GM21526 (cell line): ENCODE data around the gene C16orf74.

Experiments
- ATAC-seq: cut with Tn5 transposase; IDR thresholded peaks from one replicate; pipeline ENCODE4 v1.9.1; 2021; ENCODE audit warnings: moderate library complexity; ENCODE audit not compliant: unreplicated experiment, low FRiP score

Gene C16orf74

DNA sequence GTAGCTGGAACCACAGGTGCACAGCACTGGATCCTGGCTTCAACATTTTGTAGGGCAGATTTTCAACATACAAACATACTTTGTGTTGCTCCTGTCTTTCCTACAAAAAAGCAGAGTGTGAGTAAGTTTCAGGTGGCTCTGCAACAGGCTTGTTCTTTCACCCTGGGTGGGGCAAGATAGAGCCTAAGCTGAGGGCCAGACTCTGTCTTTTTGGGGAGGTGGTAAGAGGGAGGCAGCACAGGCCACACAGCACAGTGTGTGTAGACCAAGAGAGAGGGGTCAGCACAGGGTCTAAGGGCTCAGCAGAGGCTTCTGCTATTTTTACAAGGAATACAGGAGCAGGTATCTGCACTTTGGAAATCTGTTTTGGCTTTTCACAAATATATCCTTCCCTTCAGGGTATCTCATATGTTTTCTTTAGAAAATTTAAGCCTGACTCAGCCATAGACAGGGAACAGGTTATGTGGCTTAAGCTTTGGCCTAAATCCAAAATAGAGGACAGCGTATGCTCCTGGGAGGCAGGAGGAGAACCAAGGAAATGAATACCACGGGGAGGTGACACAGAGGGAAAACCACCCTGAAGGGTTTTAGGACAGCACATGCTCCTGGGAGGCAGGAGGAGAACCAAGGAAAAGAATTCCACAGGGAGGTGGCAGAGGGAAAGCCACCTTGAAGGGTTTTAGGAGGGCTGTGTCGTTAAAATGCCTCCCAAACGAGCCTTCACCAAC lies 26.9 kb upstream of the C16orf74 start:
- ATAC-seq = no peak

DNA sequence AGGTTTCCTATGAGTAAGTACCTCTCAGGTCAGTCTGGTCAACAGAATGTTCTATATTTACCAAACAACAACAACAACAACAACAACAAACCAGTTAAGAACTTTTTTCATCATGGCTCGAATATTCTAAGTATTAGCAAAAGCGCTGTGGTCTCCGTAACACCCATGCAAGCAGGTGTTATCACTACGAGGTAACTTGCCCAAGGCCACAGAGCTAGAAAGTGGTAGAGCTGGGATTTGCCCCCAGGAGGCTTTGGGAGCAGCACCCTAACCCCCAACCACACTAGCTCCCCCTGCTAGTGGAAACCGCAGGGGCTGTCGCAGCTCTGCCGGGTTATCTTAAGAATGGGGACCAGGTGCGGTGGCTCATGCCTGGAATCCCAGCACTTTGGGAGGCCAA lies 23.9 kb upstream of the C16orf74 start:
- ATAC-seq = no peak

DNA sequence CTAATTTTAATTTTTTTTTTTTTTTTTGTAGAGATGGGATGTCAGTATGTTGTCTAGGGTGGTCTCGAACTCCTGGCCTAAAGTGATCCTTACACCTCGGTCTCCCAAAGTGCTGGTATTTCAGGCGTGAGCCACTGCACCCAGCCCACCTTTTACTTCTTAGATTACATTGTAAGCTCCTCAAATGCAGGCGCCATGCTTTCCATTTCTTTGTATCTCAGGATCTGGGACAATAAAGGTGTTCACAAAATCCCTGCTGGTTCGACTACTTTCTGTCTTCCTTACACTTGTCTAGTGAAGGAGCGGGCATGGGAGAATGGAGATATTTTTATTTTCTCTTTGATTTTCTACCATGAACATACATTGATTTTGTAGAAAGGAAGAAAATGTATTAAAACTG lies 23.2 kb upstream of the C16orf74 start:
- no peak for ATAC-seq

- ATAC-seq = no peak
Measured at GRCh38 chr16:85773044-85773443, 22.1 kb upstream of the C16orf74 start.

DNA sequence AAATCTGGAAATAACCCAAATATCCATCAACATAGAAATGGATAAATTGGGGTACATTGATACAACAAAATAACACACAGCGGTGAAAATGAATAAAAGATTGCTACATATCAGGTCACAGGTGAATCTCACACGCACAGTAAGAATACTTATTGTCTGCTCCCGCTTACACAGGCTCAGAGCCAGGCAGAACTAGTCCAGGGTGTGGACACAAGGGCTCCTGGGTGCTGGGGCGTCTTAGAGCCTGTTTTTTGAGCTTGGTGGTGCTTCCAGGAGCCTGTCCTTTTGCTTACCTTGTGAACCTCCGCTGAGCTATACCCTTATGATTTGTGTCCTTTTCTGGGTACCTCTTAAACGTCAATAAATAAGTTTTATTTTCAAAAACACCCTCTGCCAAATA lies 19.8 kb upstream of the C16orf74 start:
- no peak for ATAC-seq

GRCh38 chr16:85768199-85768598 lies 17.3 kb upstream of the C16orf74 start:
- no peak for ATAC-seq

DNA sequence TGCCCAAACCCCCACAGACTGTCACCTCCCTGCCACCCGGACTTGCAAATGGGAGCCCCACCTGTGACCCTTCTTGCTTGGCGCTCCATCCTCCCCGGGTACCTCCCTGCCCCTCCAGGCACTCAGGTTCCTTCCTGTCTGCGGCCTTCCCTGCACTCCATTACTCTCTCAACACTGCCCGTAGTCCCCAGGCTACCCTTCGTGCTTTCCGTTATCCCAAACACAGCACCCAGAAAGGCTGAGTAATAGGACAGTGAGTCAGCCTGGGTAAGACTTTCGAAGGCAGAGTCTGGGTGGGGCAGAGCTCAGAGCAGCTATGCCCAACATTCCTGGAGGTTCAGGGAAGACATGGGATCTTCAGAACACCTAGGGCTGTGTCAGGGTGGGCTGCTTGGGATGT lies 16.6 kb upstream of the C16orf74 start:
- ATAC-seq = no peak

- ATAC-seq = no peak
Measured at GRCh38 chr16:85765767-85766166, 14.9 kb upstream of the C16orf74 start.

GRCh38 chr16:85765211-85765610 lies 14.3 kb upstream of the C16orf74 start:
- ATAC-seq = no peak

DNA sequence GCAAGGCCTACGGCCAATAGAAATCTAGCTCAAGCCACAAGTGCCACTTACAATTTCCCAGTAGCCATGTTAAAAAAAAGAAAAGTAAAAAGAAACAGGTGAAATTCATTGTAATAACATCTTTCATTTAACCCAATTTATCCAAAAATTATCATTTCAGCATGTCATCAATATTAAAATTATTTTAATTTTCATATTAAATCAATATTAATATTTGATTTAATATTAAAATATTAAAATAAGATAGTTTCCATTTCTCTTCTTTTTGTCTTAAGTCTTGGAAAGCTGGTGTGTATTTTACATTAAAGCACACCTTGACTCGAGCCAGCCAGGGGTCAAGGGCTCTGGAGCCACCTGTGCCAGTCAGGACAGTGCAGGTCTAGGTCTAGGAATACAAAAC lies 12.7 kb upstream of the C16orf74 start:
- ATAC-seq = no peak

- no peak for ATAC-seq
Measured at GRCh38 chr16:85762970-85763369, 12.1 kb upstream of the C16orf74 start.

GRCh38 chr16:85761861-85762260 lies 11.0 kb upstream of the C16orf74 start:
- no peak for ATAC-seq

- no peak for ATAC-seq
Measured at GRCh38 chr16:85759631-85760419, 8.9 kb upstream of the C16orf74 start.

GRCh38 chr16:85759136-85759535 lies 8.2 kb upstream of the C16orf74 start:
- ATAC-seq = no peak

DNA sequence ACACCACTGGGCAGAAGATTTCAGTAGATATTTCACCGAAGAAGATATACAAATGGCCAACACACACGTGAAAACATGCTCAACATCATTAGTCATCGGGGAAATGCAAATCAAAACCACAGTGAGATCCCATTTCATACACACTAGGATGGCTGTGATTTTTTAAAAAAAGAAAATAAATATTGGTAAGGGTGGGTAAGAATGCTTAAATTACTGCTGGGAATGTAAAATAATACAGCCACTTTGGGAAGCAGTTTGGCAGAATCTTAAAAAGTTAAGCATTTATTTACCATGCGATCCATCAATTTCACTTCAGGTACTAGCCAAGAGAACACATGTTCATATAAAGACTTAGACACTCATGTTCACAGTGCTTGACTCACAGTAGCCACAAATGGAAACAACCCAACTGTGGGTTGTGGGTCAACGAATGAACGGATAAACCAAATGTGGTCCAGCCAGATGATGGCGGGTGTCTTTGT lies 6.5 kb upstream of the C16orf74 start:
- no peak for ATAC-seq

DNA sequence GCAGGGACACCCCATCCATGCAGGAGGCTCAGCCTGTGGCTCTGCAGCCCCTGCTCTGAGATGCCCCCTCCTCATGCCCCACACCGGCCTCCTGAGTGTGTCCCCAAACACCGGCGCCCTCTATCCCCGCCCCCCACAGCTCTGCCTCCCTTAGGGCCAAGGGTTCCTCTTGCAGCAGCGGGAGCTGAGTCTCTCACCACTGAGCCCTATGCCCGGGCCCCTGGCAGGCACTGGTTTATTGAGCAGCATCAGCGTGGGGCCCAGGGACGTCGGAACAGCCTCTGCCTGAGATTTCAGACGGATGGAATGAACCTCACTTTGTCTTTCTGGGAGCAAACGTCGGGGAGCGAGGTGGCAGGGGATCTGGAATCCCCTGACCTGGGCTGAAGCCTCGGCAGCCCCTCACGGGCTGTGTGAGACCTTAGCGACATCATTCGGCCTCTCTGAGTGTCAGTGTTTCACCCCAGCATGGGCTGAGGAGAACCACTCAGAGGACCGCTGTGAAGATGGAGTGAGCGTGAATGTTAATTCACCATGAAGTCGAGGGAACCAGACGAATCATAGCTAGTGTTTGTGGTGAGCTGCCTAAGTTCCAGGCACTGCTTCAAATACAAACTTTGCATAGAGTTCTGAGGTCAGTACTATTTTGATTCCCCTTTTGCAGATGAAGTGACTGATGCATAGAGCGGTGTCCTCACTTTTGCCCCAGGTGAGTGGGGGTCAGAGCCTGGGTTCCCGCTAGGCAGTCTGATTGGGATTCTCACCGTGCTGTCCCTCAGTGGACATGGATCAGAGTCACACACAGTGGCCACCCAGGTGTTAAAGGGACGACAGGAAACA lies 5.3 kb upstream of the C16orf74 start:
- peak; percentile 44 for ATAC-seq

- ATAC-seq = no peak
Measured at GRCh38 chr16:85754413-85754812, 3.5 kb upstream of the C16orf74 start.

GRCh38 chr16:85753976-85754375 lies 3.1 kb upstream of the C16orf74 start:
- no peak for ATAC-seq

DNA sequence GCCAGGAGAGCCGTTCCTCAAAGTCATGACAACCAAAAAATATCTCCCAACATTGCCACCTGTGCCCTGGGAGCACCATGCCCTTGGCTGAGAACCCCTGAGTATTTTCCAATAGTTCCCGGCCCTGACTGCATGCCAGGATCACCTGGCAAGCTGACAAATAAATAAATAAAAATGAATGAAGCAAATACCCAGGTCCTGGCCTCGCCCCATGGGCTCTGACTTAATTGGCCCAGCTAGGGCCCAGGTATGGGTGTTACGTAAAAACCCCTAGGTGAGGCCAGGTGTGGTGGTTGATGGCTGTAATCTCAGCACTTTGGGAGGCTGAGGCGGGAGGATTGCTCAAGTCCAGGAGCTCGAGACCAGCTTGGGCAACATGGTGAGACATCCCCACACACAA lies 2.7 kb upstream of the C16orf74 start:
- no peak for ATAC-seq

DNA sequence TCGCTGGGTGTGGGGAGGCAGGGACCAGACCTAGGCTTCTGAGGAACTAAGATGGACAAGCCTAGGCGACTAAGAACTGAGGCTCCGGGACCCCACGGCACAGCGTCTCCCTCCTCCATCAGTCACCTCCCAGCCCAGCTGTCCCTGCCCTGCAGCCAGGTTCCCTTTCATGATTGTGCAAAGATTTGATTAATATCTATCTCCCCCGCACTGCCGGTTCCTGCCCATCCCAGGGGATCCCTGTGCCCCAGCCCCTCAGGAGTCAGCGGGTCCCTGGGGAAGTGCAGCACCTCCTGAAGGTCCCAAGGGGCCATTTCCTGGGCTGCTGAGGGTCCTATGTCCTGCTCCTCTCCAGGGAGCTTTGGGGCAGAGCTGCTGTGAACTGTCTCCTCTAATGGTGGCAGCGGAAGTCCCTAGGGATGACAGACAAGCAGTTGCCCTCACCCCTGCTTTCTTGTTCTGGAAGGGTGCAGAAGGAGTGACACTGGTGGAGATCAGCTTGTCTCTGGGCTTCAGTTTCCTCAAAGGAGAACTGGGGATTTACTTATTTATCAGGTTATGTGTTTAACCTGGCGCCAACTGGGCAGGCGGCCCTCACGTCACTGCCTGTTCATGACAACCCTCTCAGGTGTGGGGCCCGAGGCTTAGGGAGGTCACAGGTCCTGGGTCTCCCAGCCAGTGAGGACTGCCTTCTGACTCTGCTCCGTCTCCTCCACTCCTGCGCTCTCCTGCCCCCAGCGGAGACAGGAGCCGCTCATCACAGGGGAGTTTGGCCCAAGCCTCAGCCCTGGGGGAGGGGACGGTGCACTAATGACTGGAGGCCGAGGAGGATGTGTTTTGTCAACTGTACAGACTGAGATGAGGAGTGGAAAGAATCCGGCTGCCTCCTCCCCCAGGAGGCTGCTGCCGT lies 1.9 kb upstream of the C16orf74 start:
- no peak for ATAC-seq
